ENCODE data around the gene PEPD.

PEPD gene

GRCh38 chr19:33400856-33401682, 120.5 kb downstream of the PEPD start:
- no peak overlapping the region for H3K4me3 ChIP-seq (ENCODE audit: control insufficient read depth, low read depth, low read length)
- TF ChIP-seq CTCF (conservative IDR thresholded peaks at IDR 0.05; ENCODE audit: control insufficient read depth, insufficient read depth, low read depth, low read length), result no peak
- no peak for DNase-seq (ENCODE audit: low read depth)

- DNase-seq (ENCODE audit: low read depth), result no peak
- no peak for TF ChIP-seq CTCF (conservative IDR thresholded peaks at IDR 0.05; ENCODE audit: control insufficient read depth, insufficient read depth, low read depth, low read length)
- H3K4me3 ChIP-seq (ENCODE audit: control insufficient read depth, low read depth, low read length), result no peak overlapping the region
Observed at GRCh38 chr19:33399745-33400681, 121.6 kb downstream of the PEPD start.

GRCh38 chr19:33399081-33399744, 122.4 kb downstream of the PEPD start:
- TF ChIP-seq CTCF (conservative IDR thresholded peaks at IDR 0.05; ENCODE audit: control insufficient read depth, insufficient read depth, low read depth, low read length), result no peak
- no peak for DNase-seq (ENCODE audit: low read depth)
- H3K4me3 ChIP-seq (ENCODE audit: control insufficient read depth, low read depth, low read length), result no peak overlapping the region

- TF ChIP-seq CTCF (conservative IDR thresholded peaks at IDR 0.05; ENCODE audit: control insufficient read depth, insufficient read depth, low read depth, low read length), result no peak
- no peak for DNase-seq (ENCODE audit: low read depth)
Observed at GRCh38 chr19:33398361-33399060, 123.1 kb downstream of the PEPD start.

GRCh38 chr19:33397536-33398360, 123.8 kb downstream of the PEPD start:
- no peak for TF ChIP-seq CTCF (conservative IDR thresholded peaks at IDR 0.05; ENCODE audit: control insufficient read depth, insufficient read depth, low read depth, low read length)
- no peak overlapping the region for H3K4me3 ChIP-seq (ENCODE audit: control insufficient read depth, low read depth, low read length)
- DNase-seq (ENCODE audit: low read depth), result no peak

More at GRCh38 chr19:33398361-33399060, 123.1 kb downstream of the PEPD start:
- H3K4me3 ChIP-seq (ENCODE audit: control insufficient read depth, low read depth, low read length), result no peak overlapping the region
